Lower lobe of right lung (tissue), 2 donors: Measurements from ENCODE around the gene PKD2. TPM values are rescaled to one million over a fixed set of nuclear protein-coding genes. Genes with fewer than 3 reads are reported as not detected.
"Not testable (repeated sequence)": the region's sequence is repeated elsewhere in the genome, so short reads cannot be mapped to it uniquely, and the experiment has no call there.

ENCODE experiments used
- ATAC-seq, 2 donors: fragments of 200-7000 bp; cut with Tn5 transposase; one replicate each; pipeline ENCODE4 v1.9.1; 2020 to 2022; ENCODE audit warnings: mild to moderate bottlenecking in 2 of 2, moderate library complexity in 2 of 2
- DNase-seq: peaks from one replicate; pipeline ENCODE4 v3.0.0-alpha.2; 2020
- H3K27ac ChIP-seq: fragments of 200-600 bp; one replicate; pipeline ENCODE4 v1.8.0; 2022
- H3K27me3 ChIP-seq: fragments of 200-600 bp; one replicate; pipeline ENCODE4 v1.8.0; 2022; ENCODE audit warnings: low read depth
- H3K36me3 ChIP-seq: fragments of 200-600 bp; one replicate; pipeline ENCODE4 v1.8.0; 2022; ENCODE audit warnings: mild to moderate bottlenecking
- H3K4me1 ChIP-seq: fragments of 200-600 bp; one replicate; pipeline ENCODE4 v1.8.0; 2022
- H3K4me3 ChIP-seq: fragments of 200-600 bp; one replicate; pipeline ENCODE4 v1.8.0; 2022; ENCODE audit warnings: mild to moderate bottlenecking
- H3K9me3 ChIP-seq: fragments of 200-600 bp; one replicate; pipeline ENCODE4 v1.8.0; 2022
- intact Hi-C: fragments of 100-400 bp; cut with DNase I; formaldehyde crosslinking; loops from one replicate; pipeline ENCODE4 v1.11.0; 2022
- total RNA-seq: library from RNA; stranded (reverse); fragmentation: NEBNext Ultra II Directional; extraction: Animal tissue kit (Norgen Biotek cat#: 25700); gene quantifications from one replicate; pipeline ENCODE4 v1.2.1, GENCODE V29; 2021
- TF ChIP-seq, protein P1 (sequence below): fragments of 200-600 bp; IDR thresholded peaks from one replicate; pipeline ENCODE4 v1.8.0; 2022; ENCODE audit warnings: antibody characterized with exemption, mild to moderate bottlenecking
- donor health status: DM: no; HTN: yes; CAD: no; lungs with severe emphysema.

Gene PKD2
- total RNA-seq, 1 donor from 2014 or later = 21.4 TPM

DNA sequence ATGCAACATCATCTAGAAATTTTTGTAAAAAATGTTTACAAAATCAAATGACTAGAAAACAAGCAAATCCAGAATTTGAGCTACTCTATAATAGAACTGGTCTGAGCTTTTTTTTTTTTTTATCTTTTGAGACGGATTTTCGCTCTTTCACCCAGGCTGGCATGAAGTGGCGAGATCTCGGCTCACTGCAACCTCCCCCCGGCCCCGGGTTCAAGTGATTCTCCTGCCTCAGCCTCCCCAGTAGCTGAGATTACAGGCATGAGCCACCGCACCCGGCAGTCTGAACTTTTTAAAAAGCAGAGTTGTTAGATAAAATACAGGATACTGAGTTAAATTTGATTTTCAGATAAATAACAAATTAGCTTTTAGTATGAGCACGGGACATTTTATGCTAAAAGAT is 20.9 kb upstream of the PKD2 start:
- Histone ChIP-seq H3K36me3 (no peaks in the 10 kb centered on the region), H3K4me3 (no peak overlapping the region)
- no peak for ATAC-seq

DNA sequence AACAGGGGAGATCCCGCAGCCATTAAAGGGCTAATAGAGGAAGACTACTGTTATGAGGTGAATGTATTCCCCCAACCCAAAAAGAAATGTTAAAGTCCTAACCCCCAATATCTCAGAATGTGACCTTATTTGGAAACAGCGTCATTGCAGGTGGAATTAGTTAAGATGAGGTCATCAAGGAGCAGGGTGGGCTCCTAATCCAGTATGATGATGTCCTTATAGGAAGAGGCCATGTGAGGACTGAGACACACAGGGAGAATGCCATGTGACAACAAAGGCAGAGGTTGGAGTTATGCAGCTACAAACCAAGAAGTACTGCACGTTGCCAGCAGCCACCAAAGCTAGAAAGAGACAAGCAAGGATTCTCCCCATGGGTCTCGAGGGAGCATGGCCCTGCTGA is 17.7 kb upstream of the PKD2 start:
- DNase-seq (no peak), ATAC-seq (no peak)
- no peaks in the 10 kb centered on the region for H3K27me3 ChIP-seq
- TF ChIP-seq, protein P1, sequence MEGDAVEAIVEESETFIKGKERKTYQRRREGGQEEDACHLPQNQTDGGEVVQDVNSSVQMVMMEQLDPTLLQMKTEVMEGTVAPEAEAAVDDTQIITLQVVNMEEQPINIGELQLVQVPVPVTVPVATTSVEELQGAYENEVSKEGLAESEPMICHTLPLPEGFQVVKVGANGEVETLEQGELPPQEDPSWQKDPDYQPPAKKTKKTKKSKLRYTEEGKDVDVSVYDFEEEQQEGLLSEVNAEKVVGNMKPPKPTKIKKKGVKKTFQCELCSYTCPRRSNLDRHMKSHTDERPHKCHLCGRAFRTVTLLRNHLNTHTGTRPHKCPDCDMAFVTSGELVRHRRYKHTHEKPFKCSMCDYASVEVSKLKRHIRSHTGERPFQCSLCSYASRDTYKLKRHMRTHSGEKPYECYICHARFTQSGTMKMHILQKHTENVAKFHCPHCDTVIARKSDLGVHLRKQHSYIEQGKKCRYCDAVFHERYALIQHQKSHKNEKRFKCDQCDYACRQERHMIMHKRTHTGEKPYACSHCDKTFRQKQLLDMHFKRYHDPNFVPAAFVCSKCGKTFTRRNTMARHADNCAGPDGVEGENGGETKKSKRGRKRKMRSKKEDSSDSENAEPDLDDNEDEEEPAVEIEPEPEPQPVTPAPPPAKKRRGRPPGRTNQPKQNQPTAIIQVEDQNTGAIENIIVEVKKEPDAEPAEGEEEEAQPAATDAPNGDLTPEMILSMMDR = no peak
- H3K9me3 ChIP-seq = no peaks in the 10 kb centered on the region
- H3K4me3 ChIP-seq = no peak overlapping the region
- H3K36me3 ChIP-seq = no peaks in the 10 kb centered on the region
- intact Hi-C loops = no loop called here
- no peaks in the 10 kb centered on the region for H3K4me1 ChIP-seq
- H3K27ac ChIP-seq = no peak overlapping the region

More for the DNA sequence above, 20.9 kb upstream of the PKD2 start:
- TF ChIP-seq, protein P1 = no peak
- no peaks in the 10 kb centered on the region for H3K4me1 ChIP-seq
- no peaks in the 10 kb centered on the region for H3K9me3 ChIP-seq
- H3K27ac ChIP-seq = no peak overlapping the region
- no peaks in the 10 kb centered on the region for H3K27me3 ChIP-seq
- no peak for DNase-seq
- intact Hi-C loops = no loop called here

DNA sequence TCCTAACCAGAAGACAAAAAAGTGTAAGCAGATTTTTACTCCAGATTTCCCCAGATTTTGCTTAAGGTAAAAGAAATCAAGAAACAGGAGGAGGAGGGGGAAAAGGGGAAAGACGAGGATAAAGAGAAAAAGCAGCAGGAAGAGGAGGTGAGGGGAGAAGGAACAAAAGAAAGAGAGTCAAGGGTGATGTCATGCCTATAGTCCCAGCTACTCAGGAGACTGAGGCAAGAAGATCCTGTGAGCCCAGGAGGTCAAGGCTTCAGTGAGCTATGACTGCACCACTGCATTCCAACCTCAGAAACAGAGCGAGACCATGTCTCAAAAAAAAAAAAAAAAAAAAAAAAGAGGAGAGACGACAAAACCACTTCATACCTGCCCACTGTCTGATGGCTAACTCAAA is 12.0 kb upstream of the PKD2 start:
- DNase-seq (no peak), ATAC-seq (no peak)
- TF ChIP-seq, protein P1 = no peak
- no peaks in the 10 kb centered on the region for H3K4me1 ChIP-seq
- H3K36me3 ChIP-seq = no peaks in the 10 kb centered on the region
- H3K9me3 ChIP-seq = no peaks in the 10 kb centered on the region
- H3K27ac ChIP-seq = no peak overlapping the region
- intact Hi-C loops = no loop called here
- no peak overlapping the region for H3K4me3 ChIP-seq
- no peaks in the 10 kb centered on the region for H3K27me3 ChIP-seq

DNA sequence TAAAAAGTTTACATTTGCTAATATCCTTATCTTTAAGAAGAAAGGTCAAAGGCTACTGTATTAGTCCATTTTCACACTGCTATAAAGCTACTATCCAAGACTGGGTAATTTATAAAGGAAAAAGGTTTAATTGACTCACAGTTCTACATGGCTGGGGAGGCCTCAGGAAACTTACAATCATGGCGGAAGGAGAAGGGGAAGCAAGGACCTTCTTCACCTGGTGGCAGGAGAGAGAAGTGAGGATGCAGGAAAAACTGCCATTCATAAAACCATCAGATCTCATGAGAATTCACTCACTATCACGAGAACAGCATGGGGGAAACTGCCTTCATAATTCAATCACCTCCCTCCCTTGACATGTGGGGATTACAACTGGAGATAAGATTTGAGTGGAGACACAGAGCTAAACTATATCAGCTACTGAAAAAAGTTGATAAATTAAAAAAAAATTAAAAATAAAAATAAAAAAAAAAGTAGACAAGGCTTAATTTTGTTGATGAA is 8.2 kb upstream of the PKD2 start:
- ATAC-seq, H3K4me1 ChIP-seq, H3K36me3 ChIP-seq, H3K4me3 ChIP-seq, H3K9me3 ChIP-seq, intact Hi-C loops, H3K27ac ChIP-seq, DNase-seq, H3K27me3 ChIP-seq: not testable (repeated sequence)

DNA sequence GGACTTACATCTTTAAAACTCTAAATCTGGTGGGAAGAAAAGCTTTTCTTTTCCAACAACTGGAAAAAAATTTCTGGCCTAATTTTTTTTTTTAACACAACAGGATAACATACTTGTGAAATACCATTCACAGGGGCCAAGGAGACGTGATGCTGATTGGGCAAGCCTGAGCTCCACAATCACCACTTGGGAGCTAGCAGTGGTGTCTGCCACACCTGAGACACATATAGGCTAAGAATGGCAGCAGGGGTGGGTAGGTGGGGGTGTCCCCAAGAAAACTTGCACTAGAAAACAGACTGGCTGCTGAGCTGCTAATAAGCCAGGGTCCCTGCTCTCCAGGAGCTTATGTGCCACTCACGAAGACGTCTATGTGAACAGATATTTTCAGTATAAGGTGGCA is 5.6 kb upstream of the PKD2 start:
- Histone ChIP-seq H3K27me3 (no peaks in the 10 kb centered on the region), H3K9me3 (no peaks in the 10 kb centered on the region), H3K4me3 (no peak overlapping the region), H3K36me3 (no peaks in the 10 kb centered on the region), H3K27ac (no peak overlapping the region), H3K4me1 (peaks cover 10% of the 10 kb centered on the region)
- TF ChIP-seq, protein P1 = no peak
- no peak for ATAC-seq
- DNase-seq = no peak
- intact Hi-C loops = no loop called here

DNA sequence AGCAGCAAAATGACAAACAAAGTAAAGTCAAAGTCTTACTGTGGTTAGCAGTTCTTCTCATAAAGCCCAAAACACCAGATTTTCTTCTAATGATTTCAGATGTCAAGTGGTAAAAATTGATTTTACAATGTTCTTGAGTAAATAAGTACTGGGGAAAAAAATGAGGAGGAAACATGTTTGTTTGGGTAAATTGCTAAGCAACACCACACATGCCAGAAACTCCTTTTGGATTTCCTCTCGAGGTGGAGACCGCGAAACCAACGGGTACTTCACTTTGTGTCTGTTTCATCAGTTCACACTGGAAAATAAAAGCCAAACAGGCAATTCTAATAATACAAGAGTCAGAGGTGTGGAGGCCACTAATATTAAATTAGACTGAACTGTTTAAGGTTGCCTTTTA is 4.6 kb upstream of the PKD2 start:
- no peak for ATAC-seq
- H3K27me3 ChIP-seq = no peaks in the 10 kb centered on the region
- H3K27ac ChIP-seq = no peak overlapping the region
- TF ChIP-seq, protein P1 = no peak
- H3K9me3 ChIP-seq = no peaks in the 10 kb centered on the region
- H3K4me1 ChIP-seq = peaks cover 13% of the 10 kb centered on the region
- no peak for DNase-seq
- intact Hi-C loops = no loop called here
- H3K4me3 ChIP-seq = no peak overlapping the region
- no peaks in the 10 kb centered on the region for H3K36me3 ChIP-seq
